CD14-positive monocyte (primary cell): Measurements from ENCODE around the gene TMEM30A. TPM values are rescaled to one million over a fixed set of nuclear protein-coding genes. Genes with fewer than 3 reads are reported as not detected.

Experiments
- DNase-seq, 3 donors: peaks; one replicate each; pipeline ENCODE4 v3.0.0-alpha.2; 2011 to 2022
- H2AFZ ChIP-seq: 2 replicates; pipeline ENCODE4 v1.6.0; 2012; ENCODE audit warnings: mild to moderate bottlenecking, low read depth, low read length, inconsistent platforms; ENCODE audit not compliant: insufficient read depth, poor library complexity, severe bottlenecking
- H3K27ac ChIP-seq, 2 donors: 1 replicate in 1 of 2; 2 replicates in 1 of 2; pipeline ENCODE4 v1.5.1; 2012 to 2013; ENCODE audit warnings: low read length in 2 of 2, control low read depth in 1 of 2, inconsistent platforms in 1 of 2, low read depth in 1 of 2, mild to moderate bottlenecking in 1 of 2
- H3K27me3 ChIP-seq, 2 donors: one replicate each; pipeline versions ENCODE4 v1.6.0 to v1.6.1; 2011 to 2013; ENCODE audit warnings: low read length in 2 of 2; ENCODE audit not compliant: control insufficient read depth in 2 of 2, insufficient read depth in 2 of 2
- H3K36me3 ChIP-seq, 2 donors: replicated peaks in 1 of 2; 1 replicate in 1 of 2; 2 replicates in 1 of 2; pipeline versions ENCODE4 v1.5.1 to v1.6.1; 2012 to 2013; ENCODE audit warnings: low read length in 2 of 2, control low read depth in 1 of 2, inconsistent platforms in 1 of 2, mild to moderate bottlenecking in 1 of 2; ENCODE audit not compliant: insufficient read depth in 2 of 2, control insufficient read depth in 1 of 2
- H3K4me1 ChIP-seq, 2 donors: 1 replicate in 1 of 2; 2 replicates in 1 of 2; pipeline versions ENCODE4 v1.5.1 to v1.6.1; 2012 to 2013; ENCODE audit warnings: low read length in 2 of 2, control low read depth in 1 of 2, inconsistent platforms in 1 of 2, mild to moderate bottlenecking in 1 of 2, moderate library complexity in 1 of 2; ENCODE audit not compliant: insufficient read depth in 2 of 2, control insufficient read depth in 1 of 2
- H3K4me2 ChIP-seq: replicated peaks from 2 replicates; pipeline ENCODE3; 2012; ENCODE audit warnings: low read length, moderate library complexity, mild to moderate bottlenecking; ENCODE audit not compliant: poor library complexity, severe bottlenecking; ENCODE audit errors: extremely low read depth
- H3K4me3 ChIP-seq, 3 experiments: fragments of 200-600 bp in 1 of 3; sonication (generic) in 1 of 3; replicated peaks in 1 of 3; 1 replicate in 2 of 3; 2 replicates in 1 of 3; pipeline ENCODE4 v1.5.1; 2011 to 2013; ENCODE audit warnings: low read length in 3 of 3, mild to moderate bottlenecking in 3 of 3, control low read depth in 2 of 3, low read depth in 2 of 3, inconsistent platforms in 1 of 3, moderate library complexity in 1 of 3
- H3K79me2 ChIP-seq: 2 replicates; pipeline ENCODE4 v1.6.0; 2012; ENCODE audit warnings: mild to moderate bottlenecking, control low read depth, inconsistent platforms, low read length, moderate library complexity; ENCODE audit not compliant: insufficient read depth
- H3K9ac ChIP-seq: 2 replicates; pipeline ENCODE4 v1.6.0; 2017; ENCODE audit warnings: low read length, mild to moderate bottlenecking; ENCODE audit not compliant: insufficient read depth, poor library complexity, severe bottlenecking
- H3K9me3 ChIP-seq, 2 donors: replicated peaks in 1 of 2; 1 replicate in 1 of 2; 2 replicates in 1 of 2; pipeline versions ENCODE4 v1.5.1 to v1.6.1; 2012 to 2013; ENCODE audit warnings: low read length in 2 of 2, control low read depth in 1 of 2; ENCODE audit not compliant: control insufficient read depth in 1 of 2, insufficient read depth in 1 of 2
- H4K20me1 ChIP-seq: 2 replicates; pipeline ENCODE4 v1.6.0; 2012; ENCODE audit warnings: mild to moderate bottlenecking, low read length, control low read depth, moderate library complexity; ENCODE audit not compliant: insufficient read depth
- H3K27ac Mint-ChIP-seq, 7 donors: one replicate each; pipeline ENCODE4 v1.8.0; 2020; ENCODE audit warnings: mild to moderate bottlenecking in 7 of 7, mixed read lengths in 7 of 7, moderate library complexity in 6 of 7, inconsistent platforms in 2 of 7
- H3K27me3 Mint-ChIP-seq, 3 donors: one replicate each; pipeline ENCODE4 v1.8.0; 2021 to 2022; ENCODE audit warnings: low read depth in 3 of 3, mild to moderate bottlenecking in 3 of 3, mixed read lengths in 3 of 3, moderate library complexity in 3 of 3, inconsistent platforms in 1 of 3
- H3K36me3 Mint-ChIP-seq, 2 donors: one replicate each; pipeline ENCODE4 v1.8.0; 2020; ENCODE audit warnings: mixed read lengths in 2 of 2, inconsistent platforms in 1 of 2, mild to moderate bottlenecking in 1 of 2
- H3K4me1 Mint-ChIP-seq: one replicate; pipeline ENCODE4 v1.8.0; 2020; ENCODE audit warnings: mild to moderate bottlenecking, mixed read lengths
- H3K4me3 Mint-ChIP-seq, 2 donors: one replicate each; pipeline ENCODE4 v1.8.0; 2020; ENCODE audit warnings: mild to moderate bottlenecking in 2 of 2, mixed read lengths in 2 of 2, moderate library complexity in 1 of 2
- H3K9me3 Mint-ChIP-seq, 7 donors: one replicate each; pipeline ENCODE4 v1.8.0; 2020 to 2022; ENCODE audit warnings: mixed read lengths in 7 of 7, mild to moderate bottlenecking in 6 of 7, moderate library complexity in 6 of 7, inconsistent platforms in 2 of 7
- CTCF ChIP-seq: fragments of 200-600 bp; IDR thresholded peaks from one replicate; pipeline ENCODE4 v1.8.0; 2022; ENCODE audit warnings: antibody characterized with exemption, mild to moderate bottlenecking
- WGBS: methylation state at CpG from one replicate; pipeline ENCODE4 v1.1.5; 2013; ENCODE audit warnings: missing lambda C conversion rate; ENCODE audit not compliant: insufficient coverage; 5-methylcytosine and 5-hydroxymethylcytosine counted together
- intact Hi-C, 2 donors: fragments of 100-400 bp; cut with micrococcal nuclease; formaldehyde crosslinking; loops; one replicate each; pipeline versions ENCODE4 v1.15.0 to v1.15.1; 2023
- polyA plus RNA-seq, 3 donors: library from polyadenylated mRNA; depleted of rRNA in 1 of 3; unstranded in 2 of 3; stranded (reverse) in 1 of 3; fragments of 300-500 nt in 2 of 3; fragments of >200 nt in 1 of 3; fragmentation: Illumina TruSeq in 2 of 3; gene quantifications; 1 replicate in 2 of 3; 2 replicates in 1 of 3; pipeline ENCODE4 v1.2.3, GENCODE V29; 2012 to 2021

TMEM30A gene
- polyA plus RNA-seq, 3 donors = 12.2 to 101 (median 70.6) TPM

- Mint-ChIP-seq H3K27me3 (peaks cover 22 to 35% (median 31%) of the 10 kb centered on the region in 3 donors), H3K4me1 (peaks cover 26% of the 10 kb centered on the region), H3K36me3 (peaks cover 0 to 10% of the 10 kb centered on the region in 2 donors), H3K4me3 (no peak overlapping the region), H3K27ac (no peak overlapping the region), H3K9me3 (peaks cover 0 to 16% (median 3%) of the 10 kb centered on the region in 7 donors)
- Histone ChIP-seq H2AFZ (peak overlapping the region; percentile 39), H3K27me3 (peaks cover 16 to 27% of the 10 kb centered on the region in 2 donors), H3K27ac (no peak overlapping the region), H3K4me1 (peaks cover 13 to 18% of the 10 kb centered on the region in 2 donors), H3K79me2 (no peaks in the 10 kb centered on the region), H4K20me1 (no peaks in the 10 kb centered on the region), H3K4me3 (no peak overlapping the region), H3K36me3 (no peaks in the 10 kb centered on the region), H3K9me3 (peaks cover 0 to 7% of the 10 kb centered on the region in 2 donors), H3K4me2 (no peak overlapping the region), H3K9ac (no peak overlapping the region)
- no peak for TF ChIP-seq CTCF
- WGBS = no CpG with 5 or more reads among the region's 3 CpGs
- intact Hi-C loops = loop anchor here in 1 of 2 donors (2.0 to 10.0 kb wide), 2 partner anchors 1357 to 1473 kb away; no protein-coding TSS in a partner anchor
- no peak for DNase-seq
These were observed 72.5 kb downstream of the TMEM30A start for GRCh38 chr6:75211920-75212590.

GRCh38 chr6:75210885-75211739 is 73.5 kb downstream of the TMEM30A start:
- DNase-seq = peak; percentile 37 to 61 (median 56)
- no peaks in the 10 kb centered on the region for H4K20me1 ChIP-seq
- H3K9me3 Mint-ChIP-seq = peaks cover 0 to 23% (median 8%) of the 10 kb centered on the region in 7 donors
- H3K27ac Mint-ChIP-seq = no peak overlapping the region
- H3K27me3 ChIP-seq = peaks cover 23 to 36% of the 10 kb centered on the region in 2 donors
- H3K4me3 Mint-ChIP-seq = peak overlapping the region in 1 of 2 donors; percentile 1
- H3K4me3 ChIP-seq = no peak overlapping the region
- no peak overlapping the region for H2AFZ ChIP-seq
- peak; percentile 86 for TF ChIP-seq CTCF
- no peak overlapping the region for H3K9ac ChIP-seq
- peaks cover 0 to 17% of the 10 kb centered on the region in 2 donors for H3K9me3 ChIP-seq
- H3K27me3 Mint-ChIP-seq = peaks cover 31 to 44% (median 40%) of the 10 kb centered on the region in 3 donors
- no peak overlapping the region for H3K27ac ChIP-seq
- H3K36me3 ChIP-seq = no peaks in the 10 kb centered on the region
- H3K4me1 Mint-ChIP-seq = peaks cover 34% of the 10 kb centered on the region
- intact Hi-C loops = loop anchor here in 1 of 2 donors (2.0 to 10.0 kb wide), 2 partner anchors 1356 to 1472 kb away; no protein-coding TSS in a partner anchor
- no peaks in the 10 kb centered on the region for H3K79me2 ChIP-seq
- H3K4me1 ChIP-seq = peaks cover 19 to 27% of the 10 kb centered on the region in 2 donors
- H3K36me3 Mint-ChIP-seq = peaks cover 0 to 14% of the 10 kb centered on the region in 2 donors
- 57% methylated on average over 3 of the region's 10 CpGs for whole genome bisulfite sequencing
- H3K4me2 ChIP-seq = no peak overlapping the region
